GM10266 (cell line): Measurements from ENCODE around the gene GAB4.

Source experiments
- DNase-seq: peaks from one replicate; pipeline ENCODE4 v3.0.0; 2012; ENCODE audit errors: extremely low spot score
- CTCF ChIP-seq: IDR thresholded peaks from 2 replicates; pipeline ENCODE4 v1.5.1; 2012; ENCODE audit warnings: mild to moderate bottlenecking, low read depth; ENCODE audit not compliant: control insufficient read depth, insufficient read depth; ENCODE audit errors: missing control alignments

GAB4 gene

GRCh38 chr22:16973591-16974297 lies 34.3 kb downstream of the GAB4 start:
- DNase-seq = no peak
- no peak for TF ChIP-seq CTCF

- DNase-seq = no peak
- TF ChIP-seq CTCF = no peak
Observed at GRCh38 chr22:16972311-16972710, 35.7 kb downstream of the GAB4 start.

GRCh38 chr22:16970446-16970845 lies 37.6 kb downstream of the GAB4 start:
- TF ChIP-seq CTCF = no peak

GRCh38 chr22:16969508-16970327 lies 38.3 kb downstream of the GAB4 start:
- DNase-seq = no peak
- TF ChIP-seq CTCF = no peak

More at GRCh38 chr22:16970446-16970845, 37.6 kb downstream of the GAB4 start:
- no peak for DNase-seq

GRCh38 chr22:16968218-16968595 lies 39.8 kb downstream of the GAB4 start:
- TF ChIP-seq CTCF = no peak

GRCh38 chr22:16967453-16968217 lies 40.4 kb downstream of the GAB4 start:
- TF ChIP-seq CTCF = no peak
- DNase-seq = no peak

More at GRCh38 chr22:16968218-16968595, 39.8 kb downstream of the GAB4 start:
- DNase-seq = no peak
